Glutamatergic neuron (in vitro differentiated cells): Measurements from ENCODE around the gene CUL1. TPM values are rescaled to one million over a fixed set of nuclear protein-coding genes. Genes with fewer than 3 reads are reported as not detected.

ENCODE experiments used
- DNase-seq: peaks from one replicate; pipeline ENCODE4 v3.0.0; 2022
- H3K27ac Mint-ChIP-seq: one replicate; pipeline ENCODE4 v1.8.0; 2020; ENCODE audit warnings: mild to moderate bottlenecking, mixed read lengths, inconsistent platforms; ENCODE audit not compliant: unreplicated experiment
- H3K27me3 Mint-ChIP-seq: one replicate; pipeline ENCODE4 v1.8.0; 2020; ENCODE audit warnings: mild to moderate bottlenecking, moderate library complexity, mixed read lengths, inconsistent platforms; ENCODE audit not compliant: unreplicated experiment
- H3K36me3 Mint-ChIP-seq: one replicate; pipeline ENCODE4 v1.8.0; 2020; ENCODE audit warnings: mild to moderate bottlenecking, mixed read lengths, inconsistent platforms; ENCODE audit not compliant: unreplicated experiment
- H3K4me1 Mint-ChIP-seq: one replicate; pipeline ENCODE4 v1.8.0; 2020; ENCODE audit warnings: mild to moderate bottlenecking, low read depth, mixed read lengths, inconsistent platforms; ENCODE audit not compliant: unreplicated experiment
- H3K4me3 Mint-ChIP-seq: one replicate; pipeline ENCODE4 v1.8.0; 2020; ENCODE audit warnings: mild to moderate bottlenecking, mixed read lengths, inconsistent platforms; ENCODE audit not compliant: unreplicated experiment
- H3K9me3 Mint-ChIP-seq: one replicate; pipeline ENCODE4 v1.8.0; 2020; ENCODE audit warnings: mild to moderate bottlenecking, moderate library complexity, mixed read lengths, inconsistent platforms; ENCODE audit not compliant: unreplicated experiment
- total RNA-seq: library from RNA; stranded (reverse); fragmentation: NEBNext Ultra II Directional; extraction: Animal tissue kit (Norgen Biotek cat#: 25700); gene quantifications from one replicate; pipeline ENCODE4 v1.2.1, GENCODE V29; 2021; ENCODE audit not compliant: unreplicated experiment
- TF ChIP-seq, protein P1 (sequence below): fragments of 200-600 bp; sonication (generic); IDR thresholded peaks from one replicate; pipeline ENCODE4 v1.5.0; 2021; ENCODE audit not compliant: partially characterized antibody, unreplicated experiment

Gene CUL1
- total RNA-seq, 1 donor from 2014 or later: 65.0 TPM

DNA sequence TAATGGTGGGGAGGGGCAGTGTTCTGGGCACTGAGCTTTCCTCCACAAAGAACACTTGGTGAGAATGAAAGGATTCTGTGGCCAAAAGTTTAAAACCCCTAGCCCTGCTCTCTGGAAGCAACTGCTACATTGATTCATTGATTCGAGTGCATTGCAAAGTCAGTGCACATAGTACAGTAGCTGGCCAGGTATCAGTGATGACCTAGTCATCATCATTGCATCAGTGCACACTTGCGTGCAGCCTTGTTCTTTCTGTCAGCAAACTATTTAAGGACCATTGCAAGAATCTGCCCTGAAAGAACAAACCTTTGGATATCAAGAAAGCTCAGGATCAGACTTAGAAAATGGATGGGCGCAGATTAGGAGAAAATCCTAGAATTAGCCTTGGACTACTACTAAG lies 47.4 kb downstream of the CUL1 start:
- Mint-ChIP-seq H3K27me3 (no peaks in the 10 kb centered on the region), H3K4me3 (no peak overlapping the region), H3K36me3 (peaks cover 18% of the 10 kb centered on the region), H3K9me3 (peaks cover 8% of the 10 kb centered on the region), H3K27ac (no peak overlapping the region), H3K4me1 (peaks cover 8% of the 10 kb centered on the region)
- TF ChIP-seq, protein P1, sequence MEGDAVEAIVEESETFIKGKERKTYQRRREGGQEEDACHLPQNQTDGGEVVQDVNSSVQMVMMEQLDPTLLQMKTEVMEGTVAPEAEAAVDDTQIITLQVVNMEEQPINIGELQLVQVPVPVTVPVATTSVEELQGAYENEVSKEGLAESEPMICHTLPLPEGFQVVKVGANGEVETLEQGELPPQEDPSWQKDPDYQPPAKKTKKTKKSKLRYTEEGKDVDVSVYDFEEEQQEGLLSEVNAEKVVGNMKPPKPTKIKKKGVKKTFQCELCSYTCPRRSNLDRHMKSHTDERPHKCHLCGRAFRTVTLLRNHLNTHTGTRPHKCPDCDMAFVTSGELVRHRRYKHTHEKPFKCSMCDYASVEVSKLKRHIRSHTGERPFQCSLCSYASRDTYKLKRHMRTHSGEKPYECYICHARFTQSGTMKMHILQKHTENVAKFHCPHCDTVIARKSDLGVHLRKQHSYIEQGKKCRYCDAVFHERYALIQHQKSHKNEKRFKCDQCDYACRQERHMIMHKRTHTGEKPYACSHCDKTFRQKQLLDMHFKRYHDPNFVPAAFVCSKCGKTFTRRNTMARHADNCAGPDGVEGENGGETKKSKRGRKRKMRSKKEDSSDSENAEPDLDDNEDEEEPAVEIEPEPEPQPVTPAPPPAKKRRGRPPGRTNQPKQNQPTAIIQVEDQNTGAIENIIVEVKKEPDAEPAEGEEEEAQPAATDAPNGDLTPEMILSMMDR: no peak
- DNase-seq: no peak

DNA sequence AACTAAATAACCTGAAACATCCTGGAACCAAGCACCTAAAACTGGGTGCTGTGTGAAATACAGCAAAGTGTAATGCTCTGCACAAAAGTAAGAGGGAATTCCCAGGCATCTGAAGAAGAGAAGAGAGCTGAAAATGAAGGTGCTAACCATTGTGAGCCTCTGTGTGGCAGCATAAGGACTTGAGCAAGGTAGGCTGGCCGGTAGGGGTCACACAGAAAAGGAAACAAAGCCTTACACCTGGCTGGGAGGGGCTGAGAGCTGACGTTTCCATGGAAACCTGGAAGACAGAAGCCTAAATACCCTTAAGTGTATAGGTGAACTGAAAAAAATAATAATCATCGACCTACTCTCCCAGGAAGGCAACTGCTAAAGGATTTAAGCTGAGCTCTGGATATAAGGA lies 48.6 kb downstream of the CUL1 start:
- TF ChIP-seq, protein P1: no peak
- Mint-ChIP-seq H3K27me3 (no peaks in the 10 kb centered on the region), H3K27ac (peak overlapping the region; percentile 34), H3K4me3 (no peak overlapping the region), H3K4me1 (peaks cover 8% of the 10 kb centered on the region), H3K36me3 (peaks cover 12% of the 10 kb centered on the region), H3K9me3 (peaks cover 7% of the 10 kb centered on the region)
- DNase-seq: no peak

- H3K4me1 Mint-ChIP-seq: peaks cover 4% of the 10 kb centered on the region
- no peaks in the 10 kb centered on the region for H3K27me3 Mint-ChIP-seq
- H3K36me3 Mint-ChIP-seq: peaks cover 4% of the 10 kb centered on the region
These were observed 52.0 kb downstream of the CUL1 start for GRCh38 chr7:148750442-148751355.

GRCh38 chr7:148753224-148753623 lies 54.5 kb downstream of the CUL1 start:
- peaks cover 3% of the 10 kb centered on the region for H3K9me3 Mint-ChIP-seq
- H3K27me3 Mint-ChIP-seq: peaks cover 1% of the 10 kb centered on the region
- peaks cover 4% of the 10 kb centered on the region for H3K36me3 Mint-ChIP-seq
- DNase-seq: no peak
- H3K4me1 Mint-ChIP-seq: no peaks in the 10 kb centered on the region
- H3K4me3 Mint-ChIP-seq: no peak overlapping the region
- TF ChIP-seq, protein P1: no peak
- H3K27ac Mint-ChIP-seq: no peak overlapping the region

More at GRCh38 chr7:148750442-148751355, 52.0 kb downstream of the CUL1 start:
- TF ChIP-seq, protein P1: no peak
- peak overlapping the region; percentile 43 for H3K27ac Mint-ChIP-seq
- no peak for DNase-seq
- peaks cover 3% of the 10 kb centered on the region for H3K9me3 Mint-ChIP-seq
- no peak overlapping the region for H3K4me3 Mint-ChIP-seq

DNA sequence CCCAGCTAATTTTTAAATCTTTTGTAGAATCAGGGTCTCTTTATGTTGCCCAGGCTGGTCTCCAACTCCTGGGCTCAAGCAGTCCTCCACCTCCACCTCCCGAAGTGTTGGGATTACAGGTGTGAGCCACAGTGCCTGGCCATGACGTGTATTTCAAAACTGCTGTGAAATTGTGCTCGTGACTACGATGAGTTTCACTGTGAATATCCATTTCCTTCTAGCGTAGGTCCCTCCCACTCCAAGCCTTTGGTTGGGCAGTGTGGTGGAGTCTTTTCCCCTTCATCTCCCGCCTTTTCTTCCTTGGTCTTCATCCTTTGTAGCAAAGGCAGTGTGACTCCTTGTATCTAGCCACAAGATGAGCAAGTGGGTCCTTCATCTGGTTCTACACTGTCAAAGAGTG lies 56.2 kb downstream of the CUL1 start:
- no peak overlapping the region for H3K4me3 Mint-ChIP-seq
- no peaks in the 10 kb centered on the region for H3K36me3 Mint-ChIP-seq
- peaks cover 1% of the 10 kb centered on the region for H3K27me3 Mint-ChIP-seq
- TF ChIP-seq, protein P1: no peak
- H3K4me1 Mint-ChIP-seq: no peaks in the 10 kb centered on the region
- DNase-seq: no peak
- H3K27ac Mint-ChIP-seq: no peak overlapping the region
- peaks cover 3% of the 10 kb centered on the region for H3K9me3 Mint-ChIP-seq
